Mesenchymal stem cell (in vitro differentiated cells and primary cell): ENCODE results near the gene LIMS2.

ENCODE experiments used
- DNase-seq: peaks from one replicate; pipeline ENCODE4 v3.0.0-alpha.2; 2013
- H2AFZ ChIP-seq: one replicate; pipeline ENCODE4 v1.6.1; 2013; ENCODE audit warnings: low read depth, mild to moderate bottlenecking, control low read depth, inconsistent platforms, low read length, moderate library complexity
- H2AK5ac ChIP-seq: 2 replicates; pipeline ENCODE4 v1.6.1; 2013; ENCODE audit warnings: low read length, moderate library complexity, mild to moderate bottlenecking, inconsistent platforms; ENCODE audit not compliant: severe bottlenecking
- H2BK120ac ChIP-seq: one replicate; pipeline ENCODE4 v1.6.1; 2013; ENCODE audit warnings: low read depth, mild to moderate bottlenecking, inconsistent platforms, low read length, moderate library complexity
- H2BK12ac ChIP-seq, 2 experiments: one replicate each; pipeline ENCODE4 v1.6.1; 2013; ENCODE audit warnings: inconsistent platforms in 2 of 2, low read length in 2 of 2, mild to moderate bottlenecking in 2 of 2, moderate library complexity in 2 of 2, control low read depth in 1 of 2
- H2BK15ac ChIP-seq: one replicate; pipeline ENCODE4 v1.6.1; 2013; ENCODE audit warnings: mild to moderate bottlenecking, low read depth, inconsistent platforms; ENCODE audit not compliant: poor library complexity, severe bottlenecking
- H2BK5ac ChIP-seq: 2 replicates; pipeline ENCODE4 v1.6.1; 2013; ENCODE audit warnings: low read depth, mild to moderate bottlenecking, low read length, control low read depth, inconsistent platforms; ENCODE audit not compliant: poor library complexity, severe bottlenecking
- H3K14ac ChIP-seq, 2 experiments: one replicate each; pipeline ENCODE4 v1.6.1; 2013; ENCODE audit warnings: inconsistent platforms in 2 of 2, low read length in 2 of 2, control low read depth in 1 of 2, mild to moderate bottlenecking in 1 of 2, moderate library complexity in 1 of 2
- H3K18ac ChIP-seq, 2 experiments: one replicate each; pipeline ENCODE4 v1.6.1; 2013; ENCODE audit warnings: inconsistent platforms in 2 of 2, low read length in 2 of 2, control low read depth in 1 of 2, low read depth in 1 of 2, mild to moderate bottlenecking in 1 of 2
- H3K23ac ChIP-seq, 2 experiments: one replicate each; pipeline ENCODE4 v1.6.1; 2013; ENCODE audit warnings: inconsistent platforms in 2 of 2, low read length in 2 of 2, mild to moderate bottlenecking in 2 of 2, moderate library complexity in 2 of 2, control low read depth in 1 of 2
- H3K27ac ChIP-seq: 2 replicates; pipeline ENCODE4 v1.5.1; 2013; ENCODE audit warnings: mild to moderate bottlenecking, moderate library complexity, low read length, control low read depth, inconsistent platforms; ENCODE audit not compliant: poor library complexity, severe bottlenecking
- H3K27me3 ChIP-seq, 2 experiments: 2 replicates each; pipeline versions ENCODE4 v1.6.1 to v1.7.0; 2013; ENCODE audit warnings: low read length in 2 of 2, mild to moderate bottlenecking in 2 of 2, moderate library complexity in 2 of 2, control low read depth in 1 of 2, inconsistent platforms in 1 of 2; ENCODE audit not compliant: control insufficient read depth in 1 of 2, insufficient read depth in 1 of 2
- H3K36me3 ChIP-seq, 2 experiments: 2 replicates each; pipeline versions ENCODE4 v1.6.1 to v1.7.0; 2013; ENCODE audit warnings: low read length in 2 of 2, control low read depth in 1 of 2, inconsistent platforms in 1 of 2, low read depth in 1 of 2, mild to moderate bottlenecking in 1 of 2; ENCODE audit not compliant: insufficient read depth in 2 of 2, control insufficient read depth in 1 of 2
- H3K4ac ChIP-seq, 2 experiments: one replicate each; pipeline ENCODE4 v1.6.1; 2013; ENCODE audit warnings: inconsistent platforms in 2 of 2, low read length in 2 of 2, mild to moderate bottlenecking in 2 of 2, moderate library complexity in 2 of 2, control low read depth in 1 of 2, low read depth in 1 of 2
- H3K4me1 ChIP-seq: 2 replicates; pipeline ENCODE4 v1.6.1; 2013; ENCODE audit warnings: low read depth, low read length, control low read depth; ENCODE audit not compliant: control insufficient read depth, insufficient read depth
- H3K4me2 ChIP-seq: 2 replicates; pipeline ENCODE4 v1.6.1; 2013; ENCODE audit warnings: low read length, mild to moderate bottlenecking, inconsistent platforms; ENCODE audit not compliant: poor library complexity, severe bottlenecking
- H3K4me3 ChIP-seq, 2 experiments: 2 replicates each; pipeline versions ENCODE4 v1.5.1 to v1.7.0; 2013; ENCODE audit warnings: low read length in 2 of 2, mild to moderate bottlenecking in 2 of 2, control low read depth in 1 of 2, low read depth in 1 of 2; ENCODE audit not compliant: insufficient read depth in 1 of 2
- H3K79me1 ChIP-seq: replicated peaks from 2 replicates; pipeline ENCODE4 v1.6.1; 2013; ENCODE audit warnings: mild to moderate bottlenecking, control low read depth, low read length, inconsistent platforms; ENCODE audit not compliant: poor library complexity, severe bottlenecking
- H3K9ac ChIP-seq: 2 replicates; pipeline ENCODE4 v1.7.0; 2013; ENCODE audit warnings: mild to moderate bottlenecking, low read length, moderate library complexity
- H3K9me3 ChIP-seq: 2 replicates; pipeline ENCODE4 v1.7.0; 2013; ENCODE audit warnings: mild to moderate bottlenecking, low read length; ENCODE audit not compliant: control insufficient read depth
- H4K8ac ChIP-seq: one replicate; pipeline ENCODE4 v1.6.1; 2013; ENCODE audit warnings: inconsistent platforms, mild to moderate bottlenecking, low read length, moderate library complexity
- H4K91ac ChIP-seq: one replicate; pipeline ENCODE4 v1.6.1; 2013; ENCODE audit warnings: mild to moderate bottlenecking, low read length, inconsistent platforms
- WGBS: methylation state at CpG from one replicate; pipeline ENCODE4 v1.1.7; 2013; ENCODE audit warnings: mixed read lengths; 5-methylcytosine and 5-hydroxymethylcytosine counted together

The LIMS2 gene

DNA sequence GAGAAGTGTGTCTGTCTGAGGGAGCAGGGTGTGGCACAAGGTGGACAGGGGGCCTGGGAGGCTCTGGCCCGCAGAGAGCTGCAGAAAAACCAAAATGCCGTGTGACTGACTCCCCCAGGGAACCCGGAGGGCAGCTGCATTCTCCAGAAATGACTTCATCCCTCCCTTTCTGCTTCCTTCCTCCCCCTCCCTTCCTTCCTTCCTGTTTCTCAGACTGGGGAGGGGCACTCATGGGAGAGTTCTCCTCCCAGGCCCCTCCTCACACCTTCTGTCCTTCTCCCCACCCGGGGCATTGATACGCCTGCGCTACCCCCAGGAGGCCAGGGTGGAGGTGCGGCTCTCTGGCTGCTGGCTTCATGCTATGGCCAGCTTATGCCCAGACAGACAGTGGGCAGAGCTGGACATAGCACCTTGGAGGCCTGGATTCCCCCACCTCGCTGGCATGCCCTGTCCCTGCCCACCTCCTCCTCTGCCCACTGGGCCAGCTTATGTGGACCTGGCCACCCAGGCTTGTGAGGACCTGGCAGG, 37.5 kb downstream of the LIMS2 start:
- Histone ChIP-seq H3K4me2 (no peak overlapping the region), H3K18ac (peak overlapping the region; percentile 63 to 92), H3K14ac (peak overlapping the region in 1 of 2 experiments; percentile 15), H3K27ac (no peak overlapping the region), H2BK15ac (peak overlapping the region; percentile 92), H2BK12ac (peak overlapping the region; percentile 72 to 83), H2AK5ac (peak overlapping the region; percentile 97), H2BK120ac (peak overlapping the region; percentile 94), H4K8ac (peak overlapping the region; percentile 96), H3K4me3 (no peak overlapping the region), H3K27me3 (no peaks in the 10 kb centered on the region), H3K79me1 (no peaks in the 10 kb centered on the region), H3K36me3 (peaks cover 0 to 16% of the 10 kb centered on the region in 2 experiments), H2BK5ac (no peak overlapping the region), H2AFZ (peak overlapping the region; percentile 92), H3K4ac (peak overlapping the region; percentile 9 to 82), H3K4me1 (peaks cover 35% of the 10 kb centered on the region), H4K91ac (peak overlapping the region; percentile 99), H3K23ac (peak overlapping the region in 1 of 2 experiments; percentile 60), H3K9ac (peak overlapping the region; percentile 38), H3K9me3 (no peaks in the 10 kb centered on the region)
- 15% methylated on average over 8 of the region's 8 CpGs for WGBS
- peak; percentile 82 for DNase-seq

DNA sequence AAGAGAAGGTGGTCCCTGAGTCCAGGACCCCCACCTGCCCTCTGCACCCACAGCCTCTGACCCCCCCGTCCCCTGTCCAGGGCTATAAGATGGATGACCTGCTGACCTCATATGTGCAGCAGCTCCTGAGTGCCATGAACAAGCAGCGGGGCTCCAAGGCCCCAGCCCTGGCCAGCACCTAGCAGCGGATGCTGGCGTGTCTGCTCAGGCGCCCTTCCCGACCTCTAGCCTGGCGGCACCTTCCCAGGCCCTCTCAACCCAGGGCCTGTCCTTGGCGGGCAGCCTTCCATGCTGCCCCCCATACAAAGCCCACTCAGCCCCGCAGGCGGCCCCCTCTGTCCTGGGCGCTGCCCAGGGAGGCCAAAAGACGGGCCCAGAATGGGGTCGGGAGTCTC, 38.1 kb downstream of the LIMS2 start:
- Histone ChIP-seq H3K23ac (no peak overlapping the region), H3K4me3 (no peak overlapping the region), H3K79me1 (no peaks in the 10 kb centered on the region), H3K36me3 (peaks cover 0 to 16% of the 10 kb centered on the region in 2 experiments), H3K4ac (peak overlapping the region; percentile 75 to 80), H2AK5ac (peak overlapping the region; percentile 97), H3K9ac (peak overlapping the region; percentile 38), H3K4me2 (no peak overlapping the region), H3K14ac (peak overlapping the region in 1 of 2 experiments; percentile 90), H3K4me1 (peaks cover 35% of the 10 kb centered on the region), H3K9me3 (no peaks in the 10 kb centered on the region), H3K18ac (peak overlapping the region; percentile 81 to 85), H2BK5ac (peak overlapping the region; percentile 46), H3K27ac (no peak overlapping the region), H4K91ac (peak overlapping the region; percentile 97), H2AFZ (no peak overlapping the region), H2BK120ac (peak overlapping the region; percentile 94), H2BK15ac (peak overlapping the region; percentile 94), H3K27me3 (no peaks in the 10 kb centered on the region), H2BK12ac (peak overlapping the region; percentile 85 to 93), H4K8ac (peak overlapping the region; percentile 90)
- DNase-seq, result no peak
- 71% methylated on average over 10 of the region's 13 CpGs for WGBS

DNA sequence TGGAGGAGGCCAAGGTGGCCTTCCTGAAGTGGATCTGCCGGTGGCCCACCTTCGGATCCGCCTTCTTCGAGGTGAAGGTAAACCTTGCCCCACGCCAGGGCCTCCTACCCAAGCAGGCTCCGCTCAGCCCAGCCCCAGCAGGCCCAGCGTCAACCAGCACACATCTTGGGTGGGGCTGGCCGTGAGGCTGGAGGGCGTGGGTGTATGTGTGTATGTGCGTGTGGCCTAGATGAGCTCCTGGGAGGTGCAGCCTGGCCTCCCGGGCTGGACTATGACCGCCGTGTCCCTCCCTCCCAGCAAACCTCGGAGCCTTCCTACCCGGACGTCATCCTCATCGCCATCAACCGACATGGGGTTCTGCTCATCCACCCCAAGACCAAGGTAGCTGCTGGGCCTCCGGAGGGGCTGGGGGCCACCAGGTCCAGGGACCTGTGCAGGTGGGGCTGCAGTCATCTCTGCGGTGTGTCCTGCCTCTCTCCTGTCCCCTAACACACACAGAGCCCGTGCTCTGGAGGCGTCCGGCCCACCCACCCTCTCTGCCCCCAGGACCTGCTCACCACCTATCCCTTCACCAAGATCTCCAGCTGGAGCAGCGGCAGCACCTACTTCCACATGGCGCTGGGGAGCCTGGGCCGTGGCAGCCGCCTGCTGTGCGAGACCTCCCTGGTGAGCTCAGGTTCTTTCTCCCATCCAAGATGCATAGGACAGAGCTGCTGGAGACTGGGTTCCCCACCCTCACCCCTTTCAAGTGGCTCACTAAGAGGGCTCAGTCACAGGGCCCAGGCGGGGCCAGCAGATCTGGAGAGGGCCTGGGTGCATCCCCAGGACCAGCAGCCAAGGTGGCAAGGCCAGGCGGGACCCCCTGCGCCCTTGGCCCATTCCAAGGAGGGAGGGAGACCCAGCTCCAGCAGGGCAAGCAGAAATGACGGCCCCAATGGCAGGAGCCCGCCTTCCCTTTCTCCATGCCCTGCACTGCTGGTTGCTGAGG, 38.8 kb downstream of the LIMS2 start:
- peak overlapping the region; percentile 38 for H3K9ac ChIP-seq
- peak overlapping the region; percentile 94 for H2BK15ac ChIP-seq
- peak overlapping the region; percentile 97 for H2AK5ac ChIP-seq
- H3K27me3 ChIP-seq, result no peaks in the 10 kb centered on the region
- H3K9me3 ChIP-seq, result no peaks in the 10 kb centered on the region
- peak overlapping the region in 1 of 2 experiments; percentile 80 for H3K4ac ChIP-seq
- 97% methylated on average over 32 of the region's 33 CpGs for WGBS
- no peak overlapping the region for H3K4me2 ChIP-seq
- H3K36me3 ChIP-seq, result peaks cover 0 to 11% of the 10 kb centered on the region in 2 experiments
- peaks cover 35% of the 10 kb centered on the region for H3K4me1 ChIP-seq
- H2AFZ ChIP-seq, result no peak overlapping the region
- H2BK120ac ChIP-seq, result peak overlapping the region; percentile 94
- peak overlapping the region; percentile 85 to 93 for H2BK12ac ChIP-seq
- peak overlapping the region in 1 of 2 experiments; percentile 72 for H3K14ac ChIP-seq
- no peak overlapping the region for H3K4me3 ChIP-seq
- H3K79me1 ChIP-seq, result no peaks in the 10 kb centered on the region
- DNase-seq, result no peak
- H3K23ac ChIP-seq, result peak overlapping the region in 1 of 2 experiments; percentile 57
- H3K18ac ChIP-seq, result peak overlapping the region; percentile 81 to 85
- no peak overlapping the region for H2BK5ac ChIP-seq
- no peak overlapping the region for H3K27ac ChIP-seq
- peak overlapping the region; percentile 90 for H4K8ac ChIP-seq
- peak overlapping the region; percentile 97 for H4K91ac ChIP-seq
